GM21619 (cell line): ENCODE results near the gene EFCAB14.
"Not testable (repeated sequence)": the region's sequence is repeated elsewhere in the genome, so short reads cannot be mapped to it uniquely, and the experiment has no call there.

Experiments used
- ATAC-seq: cut with Tn5 transposase; IDR thresholded peaks from one replicate; pipeline ENCODE4 v1.9.1; 2021; ENCODE audit not compliant: unreplicated experiment

EFCAB14 gene, protein sequence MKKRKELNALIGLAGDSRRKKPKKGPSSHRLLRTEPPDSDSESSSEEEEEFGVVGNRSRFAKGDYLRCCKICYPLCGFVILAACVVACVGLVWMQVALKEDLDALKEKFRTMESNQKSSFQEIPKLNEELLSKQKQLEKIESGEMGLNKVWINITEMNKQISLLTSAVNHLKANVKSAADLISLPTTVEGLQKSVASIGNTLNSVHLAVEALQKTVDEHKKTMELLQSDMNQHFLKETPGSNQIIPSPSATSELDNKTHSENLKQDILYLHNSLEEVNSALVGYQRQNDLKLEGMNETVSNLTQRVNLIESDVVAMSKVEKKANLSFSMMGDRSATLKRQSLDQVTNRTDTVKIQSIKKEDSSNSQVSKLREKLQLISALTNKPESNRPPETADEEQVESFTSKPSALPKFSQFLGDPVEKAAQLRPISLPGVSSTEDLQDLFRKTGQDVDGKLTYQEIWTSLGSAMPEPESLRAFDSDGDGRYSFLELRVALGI

DNA sequence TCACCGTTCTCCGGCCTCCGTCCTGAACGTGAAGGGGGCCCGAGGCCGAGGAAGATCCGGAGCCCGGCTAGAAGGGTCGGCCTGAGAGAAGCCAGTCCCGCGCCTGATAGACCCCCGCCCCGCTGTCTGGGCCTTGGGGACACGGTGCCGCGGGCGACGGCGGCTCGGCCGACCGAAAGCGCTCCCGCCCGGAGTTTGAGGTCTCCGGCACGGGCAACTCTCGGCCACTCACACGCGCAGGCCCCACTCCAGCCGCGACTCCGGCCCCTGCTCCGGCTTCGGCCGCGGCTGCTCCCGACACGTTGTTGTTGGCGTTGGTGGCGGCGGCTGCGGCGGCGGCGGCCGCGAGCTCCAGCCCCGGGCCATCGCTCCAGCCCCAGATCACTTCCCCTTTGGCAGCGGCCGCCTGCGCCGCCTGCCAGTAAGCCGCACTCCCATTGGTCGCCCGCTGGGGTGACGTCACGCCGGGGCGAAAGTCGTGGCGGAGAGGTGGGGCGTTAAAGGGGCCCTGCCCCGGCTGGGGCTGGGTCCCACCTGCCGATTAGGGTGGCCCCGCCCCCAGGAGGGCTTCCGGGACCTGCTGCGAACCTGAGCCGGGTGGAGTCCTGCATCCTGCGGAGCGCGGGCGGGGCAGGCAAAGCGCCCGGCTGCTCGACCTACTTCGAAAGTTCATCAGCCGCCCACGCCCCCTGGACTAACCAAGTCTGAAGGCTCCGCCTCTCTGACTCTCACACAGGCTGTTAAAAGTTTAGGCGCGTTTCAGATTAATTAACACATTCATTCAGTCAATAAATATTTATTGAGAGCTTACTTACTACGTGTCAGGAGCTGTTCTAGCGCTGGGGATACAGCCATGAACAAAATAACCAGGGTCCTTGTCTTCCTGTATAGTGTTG, at the start of gene EFCAB14:
EFCAB14 (minus strand) TSS at position 388 of the 896 bp plus-strand sequence. CDS start 1,027 bp downstream, outside the sequence.
- ATAC-seq: peak; percentile 97

GRCh38 chr1:46768445-46768844, 49.5 kb upstream of the EFCAB14 start:
- ATAC-seq: no peak

- ATAC-seq: no peak
Measured at GRCh38 chr1:46767649-46768282, 48.9 kb upstream of the EFCAB14 start.

DNA sequence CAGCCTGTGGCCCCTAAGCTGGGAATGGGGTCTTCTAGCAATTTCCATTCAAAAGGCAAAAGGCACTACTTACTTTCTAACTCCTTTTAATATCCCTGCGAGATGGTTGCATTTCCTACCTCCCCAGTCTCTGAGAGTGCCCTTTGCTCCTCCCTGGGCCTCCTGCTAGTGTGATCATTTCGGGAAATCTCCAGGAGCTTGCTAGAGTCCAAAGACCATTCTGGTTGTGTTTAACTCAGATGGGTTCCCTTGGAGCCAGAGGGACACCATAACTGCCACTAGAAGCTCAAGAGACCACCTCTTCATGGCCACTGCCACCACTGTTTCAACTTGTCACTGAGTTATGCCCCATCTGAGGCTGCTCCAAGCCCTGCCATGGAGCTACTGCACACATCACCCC, 45.5 kb upstream of the EFCAB14 start:
- ATAC-seq: no peak

- ATAC-seq: no peak
Measured at GRCh38 chr1:46761740-46762139, 42.8 kb upstream of the EFCAB14 start.

GRCh38 chr1:46760558-46761166, 41.7 kb upstream of the EFCAB14 start:
- ATAC-seq: no peak

GRCh38 chr1:46757956-46758528, 39.1 kb upstream of the EFCAB14 start:
- ATAC-seq: no peak

- ATAC-seq: no peak
Measured at GRCh38 chr1:46757247-46757955, 38.5 kb upstream of the EFCAB14 start.

DNA sequence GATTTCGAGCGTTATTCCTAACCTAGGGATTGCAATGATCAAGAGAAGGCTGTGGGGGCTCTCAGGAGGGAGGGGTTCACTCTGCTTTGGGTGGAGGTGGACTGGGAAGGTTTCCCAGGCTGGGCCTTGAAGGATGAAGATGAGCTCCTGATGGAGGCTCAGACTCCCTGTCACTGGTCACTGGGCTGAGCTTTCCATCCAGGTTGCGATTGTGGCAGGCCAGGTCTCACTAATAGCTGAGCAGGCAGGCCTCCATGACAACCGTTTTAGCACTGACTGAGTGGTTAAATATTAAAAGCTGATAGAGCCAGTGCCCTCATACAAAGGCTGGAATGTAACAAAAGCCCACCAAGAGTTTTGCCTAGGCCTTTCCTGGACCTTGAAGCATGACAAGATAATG, 36.2 kb upstream of the EFCAB14 start:
- no peak for ATAC-seq

- not testable (repeated sequence) for ATAC-seq
Measured at GRCh38 chr1:46754707-46755106, 35.8 kb upstream of the EFCAB14 start.

DNA sequence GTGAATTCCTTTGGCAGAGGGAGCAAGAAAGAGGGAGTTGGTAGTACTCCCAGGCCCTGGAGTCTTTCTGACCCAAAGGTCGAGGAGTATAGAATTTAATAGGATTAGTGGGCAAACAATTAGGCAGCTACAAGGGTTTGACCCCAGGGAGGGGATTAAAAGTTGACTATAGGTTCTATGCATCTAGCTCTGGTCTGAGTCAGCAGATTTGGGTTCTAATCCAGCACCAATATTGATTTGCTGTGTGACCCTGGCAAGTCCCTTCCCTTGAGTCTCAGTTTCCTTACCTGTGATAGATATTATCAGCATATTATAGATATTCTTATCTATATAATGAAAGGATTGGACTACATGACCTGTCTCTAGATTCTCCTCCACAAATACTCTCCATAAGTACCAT, 35.1 kb upstream of the EFCAB14 start:
- ATAC-seq: no peak

GRCh38 chr1:46749921-46750404, 31.0 kb upstream of the EFCAB14 start:
- ATAC-seq: no peak

GRCh38 chr1:46749404-46749803, 30.5 kb upstream of the EFCAB14 start:
- ATAC-seq: no peak

DNA sequence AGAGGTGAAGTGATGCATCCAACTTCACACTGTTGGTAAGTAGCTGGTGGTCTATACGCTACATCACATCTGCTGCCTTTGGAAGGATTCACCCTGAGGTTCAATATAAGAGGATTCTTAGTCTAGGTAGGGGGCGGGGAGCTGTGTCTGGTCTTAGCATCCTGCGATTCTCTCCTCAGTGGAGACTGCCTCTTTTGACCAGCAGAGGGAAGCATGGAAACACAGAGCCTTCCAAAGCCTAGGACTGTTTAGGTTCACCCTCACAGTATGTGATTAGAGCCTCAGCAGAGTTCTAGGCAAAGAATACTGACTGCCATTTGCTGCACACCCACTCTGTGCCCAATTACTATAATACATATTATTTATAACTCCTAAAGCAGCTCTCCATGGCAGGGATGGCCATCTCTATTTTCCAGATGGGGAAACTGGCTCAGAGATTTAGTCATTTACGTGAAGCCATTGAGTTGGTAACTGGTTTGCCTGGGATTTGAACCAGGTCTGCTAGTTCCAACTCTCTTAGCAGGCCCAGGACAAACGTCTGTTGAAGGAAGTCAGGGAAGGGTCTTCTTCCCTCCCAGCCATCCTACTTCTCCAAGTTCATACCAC, 28.9 kb upstream of the EFCAB14 start:
- ATAC-seq: no peak

DNA sequence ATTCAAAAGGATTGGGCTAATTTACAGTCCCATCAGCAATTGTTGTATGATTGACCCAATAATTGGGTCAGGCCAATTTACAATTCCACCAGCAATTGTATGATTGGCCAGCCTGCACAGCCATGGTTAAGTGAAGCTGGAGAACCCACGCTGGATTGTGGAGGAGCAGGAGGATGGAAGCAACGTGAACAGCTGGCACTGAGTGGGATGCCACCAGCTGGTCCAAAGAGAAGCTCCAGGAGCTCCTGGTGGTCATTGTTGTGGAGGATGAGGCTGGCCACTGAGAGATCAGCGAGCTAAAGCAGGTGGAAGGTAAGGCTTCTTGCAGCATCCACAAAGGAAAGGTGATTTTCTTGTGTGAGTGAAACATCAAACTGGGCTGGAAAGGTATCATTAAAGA, 23.2 kb upstream of the EFCAB14 start:
- no peak for ATAC-seq

DNA sequence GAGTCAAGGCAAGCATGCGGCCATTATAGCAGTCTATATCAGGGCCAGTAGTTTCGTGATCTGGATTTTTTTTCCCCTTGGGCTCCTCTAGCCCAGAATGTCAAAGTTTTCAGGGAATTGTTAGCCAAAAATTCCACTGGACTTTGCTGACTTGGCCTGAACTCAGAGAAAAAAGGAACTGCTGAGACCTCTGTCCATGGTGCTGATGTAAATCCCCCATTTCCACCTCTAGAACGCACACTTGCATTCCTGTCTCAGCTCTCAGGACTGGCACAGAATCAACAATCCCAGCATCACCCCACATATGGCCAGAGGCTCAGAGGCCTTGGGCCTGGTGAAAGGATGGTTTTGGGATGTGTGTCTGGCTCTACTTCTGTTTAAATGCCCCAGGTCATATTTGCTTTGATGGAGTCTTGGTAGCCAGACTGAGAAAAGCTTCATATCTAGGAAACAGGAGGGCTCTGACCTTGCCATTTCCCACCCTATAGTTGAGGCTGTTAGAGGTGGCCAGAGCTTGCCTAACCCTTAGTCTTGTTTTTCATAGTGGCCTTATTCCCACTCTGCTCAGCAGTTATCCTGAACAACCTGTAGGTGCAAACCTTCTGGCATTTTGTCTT, 16.9 kb upstream of the EFCAB14 start:
- ATAC-seq: no peak

DNA sequence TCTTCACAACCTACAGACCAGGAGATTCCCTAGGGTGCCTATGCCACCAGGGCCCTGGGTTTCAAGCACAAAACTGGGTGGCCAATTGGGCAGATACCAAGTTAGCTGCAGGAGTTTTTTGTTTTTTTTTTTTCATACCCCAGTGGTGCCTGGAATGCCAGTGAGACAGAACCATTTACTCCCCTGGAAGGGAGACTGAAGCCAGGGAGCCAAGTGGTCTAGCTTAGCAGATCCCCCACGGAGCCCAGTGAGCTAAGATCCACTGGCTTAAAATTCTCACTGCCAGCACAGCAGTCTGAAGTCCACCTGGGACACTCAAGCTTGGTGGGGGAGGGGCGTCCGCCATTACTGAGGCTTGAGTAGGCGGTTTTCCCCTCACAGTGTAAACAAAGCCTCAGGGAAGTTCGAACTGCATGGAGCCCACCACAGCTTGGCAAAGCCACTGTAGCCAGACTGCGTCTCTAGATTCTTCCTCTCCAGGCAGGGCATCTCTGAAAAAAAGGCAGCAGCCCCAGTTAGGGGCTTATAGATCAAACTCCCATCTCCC, 9.5 kb upstream of the EFCAB14 start:
- not testable (repeated sequence) for ATAC-seq

DNA sequence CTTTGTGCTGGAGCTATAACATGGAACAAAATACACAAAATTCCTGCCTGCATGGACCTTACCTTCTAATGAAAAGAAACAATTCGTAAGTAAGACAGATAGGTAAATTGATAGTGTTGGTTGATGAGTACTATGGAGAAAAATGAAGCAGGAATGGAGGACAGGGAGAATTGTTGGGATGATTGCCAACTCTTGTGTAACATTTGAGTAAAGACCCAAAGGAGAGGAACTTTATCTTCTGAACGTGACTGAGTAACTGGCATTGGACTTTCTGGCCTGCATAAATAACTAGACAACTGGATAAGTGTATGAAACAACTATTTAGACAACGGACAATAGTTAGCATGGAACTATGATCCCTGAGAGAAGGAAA, 6.8 kb upstream of the EFCAB14 start:
- ATAC-seq: no peak
